Astrocyte (in vitro differentiated cells and primary cell): ENCODE measurements around the gene NPAT. TPM values are rescaled to one million over a fixed set of nuclear protein-coding genes. Genes with fewer than 3 reads are reported as not detected.

Experiments used
- DNase-seq: peaks from one replicate; pipeline ENCODE4 v3.0.0-alpha.2; 2010; ENCODE audit warnings: low read depth
- FAIRE-seq: peaks from 2 replicates; lab custom pipeline; 2011; peaks lifted over from hg19 to GRCh38; lab: Jason Lieb, UNC
- H2AFZ ChIP-seq: 2 replicates; pipeline ENCODE4 v1.6.0; 2012; ENCODE audit warnings: low read depth, low read length, inconsistent platforms
- H3K27ac ChIP-seq: 2 replicates; pipeline ENCODE4 v1.5.1; 2011; ENCODE audit warnings: low read depth, low read length, inconsistent platforms
- H3K27me3 ChIP-seq: 2 replicates; pipeline ENCODE4 v1.6.0; 2011; ENCODE audit warnings: low read length, inconsistent platforms; ENCODE audit not compliant: insufficient read depth
- H3K36me3 ChIP-seq: 2 replicates; pipeline ENCODE4 v1.5.1; 2011; ENCODE audit warnings: low read length, inconsistent platforms; ENCODE audit not compliant: insufficient read depth
- H3K4me1 ChIP-seq: 2 replicates; pipeline ENCODE4 v1.5.1; 2011; ENCODE audit warnings: low read length, inconsistent platforms; ENCODE audit not compliant: insufficient read depth
- H3K4me2 ChIP-seq: 2 replicates; pipeline ENCODE4 v1.6.0; 2012; ENCODE audit warnings: low read length, inconsistent platforms
- H3K4me3 ChIP-seq: 2 replicates; pipeline ENCODE4 v1.5.1; 2011; ENCODE audit warnings: low read depth, mild to moderate bottlenecking, low read length, inconsistent platforms; ENCODE audit not compliant: insufficient read depth
- H3K79me2 ChIP-seq: 2 replicates; pipeline ENCODE4 v1.6.0; 2012; ENCODE audit warnings: mild to moderate bottlenecking, low read length, inconsistent platforms; ENCODE audit not compliant: insufficient read depth
- H3K9ac ChIP-seq: 2 replicates; pipeline ENCODE4 v1.6.0; 2012; ENCODE audit warnings: mild to moderate bottlenecking, low read length, inconsistent platforms
- H3K9me3 ChIP-seq: 2 replicates; pipeline ENCODE4 v1.5.1; 2012; ENCODE audit warnings: low read depth, mild to moderate bottlenecking, low read length, inconsistent platforms; ENCODE audit not compliant: insufficient read depth
- H4K20me1 ChIP-seq: 2 replicates; pipeline ENCODE4 v1.6.0; 2012; ENCODE audit warnings: low read length, inconsistent platforms; ENCODE audit not compliant: insufficient read depth
- H3K27ac Mint-ChIP-seq: one replicate; pipeline ENCODE4 v1.8.0; 2021; ENCODE audit warnings: mild to moderate bottlenecking, mixed read lengths; ENCODE audit not compliant: unreplicated experiment
- H3K27me3 Mint-ChIP-seq: one replicate; pipeline ENCODE4 v1.8.0; 2021; ENCODE audit warnings: low read depth, mixed read lengths; ENCODE audit not compliant: unreplicated experiment
- H3K36me3 Mint-ChIP-seq: one replicate; pipeline ENCODE4 v1.8.0; 2021; ENCODE audit warnings: low read depth, mixed read lengths; ENCODE audit not compliant: unreplicated experiment
- H3K4me1 Mint-ChIP-seq: one replicate; pipeline ENCODE4 v1.8.0; 2021; ENCODE audit warnings: low read depth, mixed read lengths; ENCODE audit not compliant: unreplicated experiment
- H3K4me3 Mint-ChIP-seq: one replicate; pipeline ENCODE4 v1.8.0; 2021; ENCODE audit warnings: mild to moderate bottlenecking, moderate library complexity, mixed read lengths; ENCODE audit not compliant: unreplicated experiment
- H3K9me3 Mint-ChIP-seq: one replicate; pipeline ENCODE4 v1.8.0; 2021; ENCODE audit warnings: mild to moderate bottlenecking, mixed read lengths; ENCODE audit not compliant: unreplicated experiment
- EZH2 ChIP-seq: IDR thresholded peaks from 2 replicates; pipeline ENCODE4 v1.6.1; 2012; ENCODE audit warnings: mild to moderate bottlenecking, low read length, inconsistent platforms; ENCODE audit not compliant: insufficient read depth
- total RNA-seq: library from RNA; stranded (reverse); gene quantifications from 2 replicates; pipeline ENCODE4 v1.2.1, GENCODE V29; 2021
- TF ChIP-seq, protein P1 (sequence below): IDR thresholded peaks from 2 replicates; pipeline ENCODE4 v1.5.1; 2011; ENCODE audit warnings: low read depth, mild to moderate bottlenecking, inconsistent platforms, low read length, moderate library complexity; ENCODE audit not compliant: insufficient read depth

NPAT gene
- total RNA-seq, 1 donor from 2014 or later = 10.4 TPM

- H3K27ac ChIP-seq = no peak overlapping the region
- peaks cover 3% of the 10 kb centered on the region for H3K36me3 Mint-ChIP-seq
- H3K27me3 ChIP-seq = no peaks in the 10 kb centered on the region
- peaks cover 11% of the 10 kb centered on the region for H3K4me1 Mint-ChIP-seq
- H3K9me3 ChIP-seq = no peaks in the 10 kb centered on the region
- H2AFZ ChIP-seq = no peak overlapping the region
- FAIRE-seq = no peak
- H3K4me3 Mint-ChIP-seq = no peak overlapping the region
- no peak overlapping the region for H3K9ac ChIP-seq
- TF ChIP-seq, protein P1, sequence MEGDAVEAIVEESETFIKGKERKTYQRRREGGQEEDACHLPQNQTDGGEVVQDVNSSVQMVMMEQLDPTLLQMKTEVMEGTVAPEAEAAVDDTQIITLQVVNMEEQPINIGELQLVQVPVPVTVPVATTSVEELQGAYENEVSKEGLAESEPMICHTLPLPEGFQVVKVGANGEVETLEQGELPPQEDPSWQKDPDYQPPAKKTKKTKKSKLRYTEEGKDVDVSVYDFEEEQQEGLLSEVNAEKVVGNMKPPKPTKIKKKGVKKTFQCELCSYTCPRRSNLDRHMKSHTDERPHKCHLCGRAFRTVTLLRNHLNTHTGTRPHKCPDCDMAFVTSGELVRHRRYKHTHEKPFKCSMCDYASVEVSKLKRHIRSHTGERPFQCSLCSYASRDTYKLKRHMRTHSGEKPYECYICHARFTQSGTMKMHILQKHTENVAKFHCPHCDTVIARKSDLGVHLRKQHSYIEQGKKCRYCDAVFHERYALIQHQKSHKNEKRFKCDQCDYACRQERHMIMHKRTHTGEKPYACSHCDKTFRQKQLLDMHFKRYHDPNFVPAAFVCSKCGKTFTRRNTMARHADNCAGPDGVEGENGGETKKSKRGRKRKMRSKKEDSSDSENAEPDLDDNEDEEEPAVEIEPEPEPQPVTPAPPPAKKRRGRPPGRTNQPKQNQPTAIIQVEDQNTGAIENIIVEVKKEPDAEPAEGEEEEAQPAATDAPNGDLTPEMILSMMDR = no peak
- no peak for TF ChIP-seq EZH2
- H3K79me2 ChIP-seq = peaks cover 88% of the 10 kb centered on the region
- no peak overlapping the region for H3K27ac Mint-ChIP-seq
- peaks cover 8% of the 10 kb centered on the region for H4K20me1 ChIP-seq
- H3K27me3 Mint-ChIP-seq = no peaks in the 10 kb centered on the region
- H3K4me2 ChIP-seq = no peak overlapping the region
- peaks cover 1% of the 10 kb centered on the region for H3K9me3 Mint-ChIP-seq
- H3K4me1 ChIP-seq = peaks cover 12% of the 10 kb centered on the region
- no peak overlapping the region for H3K4me3 ChIP-seq
- no peaks in the 10 kb centered on the region for H3K36me3 ChIP-seq
- no peak for DNase-seq
These were observed 3.3 kb downstream of the NPAT start for GRCh38 chr11:108218912-108219783.

GRCh38 chr11:108218455-108218854 lies 4.0 kb downstream of the NPAT start:
- Histone ChIP-seq H4K20me1 (peaks cover 13% of the 10 kb centered on the region), H3K4me1 (peaks cover 7% of the 10 kb centered on the region), H3K79me2 (peaks cover 88% of the 10 kb centered on the region), H2AFZ (no peak overlapping the region), H3K9me3 (no peaks in the 10 kb centered on the region), H3K27me3 (no peaks in the 10 kb centered on the region), H3K27ac (no peak overlapping the region), H3K4me3 (no peak overlapping the region), H3K36me3 (no peaks in the 10 kb centered on the region), H3K4me2 (no peak overlapping the region), H3K9ac (no peak overlapping the region)
- no peak overlapping the region for H3K4me3 Mint-ChIP-seq
- H3K27ac Mint-ChIP-seq = no peak overlapping the region
- peaks cover 3% of the 10 kb centered on the region for H3K36me3 Mint-ChIP-seq
- no peaks in the 10 kb centered on the region for H3K27me3 Mint-ChIP-seq
- DNase-seq = no peak
- H3K9me3 Mint-ChIP-seq = peaks cover 1% of the 10 kb centered on the region
- TF ChIP-seq, protein P1 = no peak
- no peak for TF ChIP-seq EZH2
- H3K4me1 Mint-ChIP-seq = peaks cover 11% of the 10 kb centered on the region
- FAIRE-seq = no peak

DNA sequence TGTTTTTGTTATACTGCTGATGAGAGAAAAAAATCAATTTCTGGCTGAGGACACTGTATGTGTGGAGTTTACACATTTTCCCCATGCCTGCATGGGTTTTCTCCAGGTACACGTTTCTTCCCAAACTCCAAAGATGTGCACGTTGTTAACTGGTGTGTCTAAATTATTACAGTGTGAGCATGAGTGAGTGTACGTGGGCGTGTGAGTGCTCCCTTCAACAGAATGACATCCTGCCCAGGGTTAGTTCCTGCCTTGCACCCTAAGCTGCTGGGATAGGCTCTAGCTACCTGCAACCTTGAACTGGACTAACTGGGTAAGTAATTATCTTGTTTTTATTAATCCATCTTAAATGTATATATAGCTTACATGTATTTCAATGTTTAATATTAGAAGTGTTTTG lies 5.5 kb downstream of the NPAT start:
- H3K79me2 ChIP-seq = peaks cover 90% of the 10 kb centered on the region
- no peak overlapping the region for H3K27ac ChIP-seq
- no peak overlapping the region for H2AFZ ChIP-seq
- H3K9me3 Mint-ChIP-seq = peaks cover 1% of the 10 kb centered on the region
- H3K4me3 ChIP-seq = no peak overlapping the region
- H3K4me3 Mint-ChIP-seq = no peak overlapping the region
- H3K4me1 ChIP-seq = peaks cover 7% of the 10 kb centered on the region
- no peak for FAIRE-seq
- DNase-seq = no peak
- peaks cover 11% of the 10 kb centered on the region for H3K4me1 Mint-ChIP-seq
- H3K27ac Mint-ChIP-seq = no peak overlapping the region
- peaks cover 7% of the 10 kb centered on the region for H3K36me3 Mint-ChIP-seq
- no peak overlapping the region for H3K4me2 ChIP-seq
- peaks cover 17% of the 10 kb centered on the region for H4K20me1 ChIP-seq
- H3K9ac ChIP-seq = no peak overlapping the region
- H3K36me3 ChIP-seq = no peaks in the 10 kb centered on the region
- no peaks in the 10 kb centered on the region for H3K27me3 Mint-ChIP-seq
- H3K27me3 ChIP-seq = no peaks in the 10 kb centered on the region
- TF ChIP-seq EZH2 = no peak
- TF ChIP-seq, protein P1 = no peak
- H3K9me3 ChIP-seq = no peaks in the 10 kb centered on the region
